Stimulated activated CD8-positive, alpha-beta memory T cell treated with anti-CD3 and anti-CD28 coated beads, Interleukin-7, amount 100 ng/mL, for 24 hours (primary cell): ENCODE measurements around the gene SLC17A1.
"Not testable (repeated sequence)": the region's sequence is repeated elsewhere in the genome, so short reads cannot be mapped to it uniquely, and the experiment has no call there.

Experiments
- DNase-seq: peaks from one replicate; pipeline ENCODE4 v3.0.0-alpha.2; 2020; ENCODE audit warnings: low read depth

Gene SLC17A1

DNA sequence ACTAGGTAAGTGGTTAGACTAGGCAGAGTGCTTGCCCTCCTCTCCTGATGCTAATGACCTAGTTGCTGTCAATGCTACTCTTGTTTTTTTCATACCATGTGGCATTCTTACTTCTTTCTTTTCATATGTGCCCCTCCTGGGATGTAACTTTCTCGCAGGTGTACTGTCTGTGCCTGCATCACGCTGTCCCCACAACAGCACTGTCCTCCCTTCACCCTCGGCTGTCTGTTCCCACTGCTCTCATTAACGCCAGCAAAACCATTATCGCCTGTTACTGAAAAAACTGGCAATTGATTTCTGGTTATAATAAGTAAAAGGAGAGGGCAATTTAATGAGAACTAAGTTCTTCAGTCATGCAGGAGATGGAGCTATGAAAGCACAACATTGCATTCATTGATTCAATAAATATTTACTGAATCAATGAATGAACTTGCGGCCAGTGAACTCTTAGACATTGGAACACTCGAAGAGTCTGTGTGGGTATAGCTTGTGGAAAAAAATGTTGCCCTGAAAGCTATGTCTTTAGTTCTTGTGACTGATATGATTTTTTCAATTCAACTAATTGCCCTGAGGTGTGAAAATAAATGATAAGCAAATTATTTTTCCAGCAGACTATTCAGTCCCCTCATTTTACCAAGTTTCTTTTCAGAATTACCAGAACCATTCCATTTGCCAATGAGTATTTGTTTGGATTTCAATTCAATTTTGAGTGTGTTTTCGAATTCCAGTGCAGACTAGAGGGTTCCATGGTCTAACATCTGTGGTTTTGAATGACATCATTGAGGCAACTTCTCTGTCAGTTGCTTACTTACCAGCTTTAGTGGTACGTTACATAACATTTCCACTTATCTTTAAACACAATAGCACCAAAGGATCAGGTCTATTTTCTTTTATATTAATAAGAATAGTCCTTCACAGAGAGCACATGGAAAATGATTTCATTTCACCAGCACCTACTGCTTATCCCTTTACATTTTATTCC lies 75.2 kb downstream of the SLC17A1 start:
- DNase-seq = no peak

DNA sequence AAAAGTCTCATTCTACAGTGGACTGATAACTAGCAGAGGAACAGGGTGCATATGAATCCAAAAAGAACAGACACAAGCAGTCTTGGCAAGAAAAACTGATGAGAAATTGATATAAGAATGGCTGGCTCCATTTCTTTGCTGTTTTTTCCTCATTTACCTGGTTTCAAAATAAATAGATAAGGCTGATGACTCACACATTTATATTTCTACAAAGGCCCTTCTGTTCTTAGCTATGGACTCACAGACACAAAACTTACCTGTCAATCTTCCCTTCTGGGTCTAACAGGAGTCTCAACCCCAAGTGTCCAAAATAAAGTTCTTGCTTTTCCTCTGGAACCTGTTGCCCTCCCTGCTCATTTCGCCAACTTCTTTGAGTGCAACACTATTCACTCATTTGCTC lies 76.4 kb downstream of the SLC17A1 start:
- DNase-seq = no peak

DNA sequence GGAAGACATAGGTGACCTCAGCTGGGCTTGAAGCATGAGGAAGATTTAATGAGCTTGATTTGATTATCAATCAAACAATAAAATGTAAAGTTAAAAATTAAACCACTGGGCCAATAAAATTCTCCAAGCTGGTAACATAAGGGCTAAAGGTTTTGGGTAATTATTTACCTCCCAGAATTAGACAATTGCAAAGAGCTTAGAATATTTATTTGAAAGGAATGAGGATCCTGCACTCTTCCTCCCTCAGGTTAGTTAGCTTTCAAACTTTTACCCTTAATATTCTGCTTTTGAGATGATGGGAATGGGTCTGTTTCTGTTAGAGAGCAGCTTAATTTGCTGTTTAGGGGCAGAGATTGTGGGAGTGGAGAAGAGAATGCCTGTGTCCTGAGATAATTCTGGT lies 77.3 kb downstream of the SLC17A1 start, which contains the start of gene SLC17A4:
TSS of gene SLC17A4 (plus strand) at position 208 of the 400 bp plus-strand sequence. CDS start 7,221 bp downstream, outside the sequence.
- DNase-seq = no peak

DNA sequence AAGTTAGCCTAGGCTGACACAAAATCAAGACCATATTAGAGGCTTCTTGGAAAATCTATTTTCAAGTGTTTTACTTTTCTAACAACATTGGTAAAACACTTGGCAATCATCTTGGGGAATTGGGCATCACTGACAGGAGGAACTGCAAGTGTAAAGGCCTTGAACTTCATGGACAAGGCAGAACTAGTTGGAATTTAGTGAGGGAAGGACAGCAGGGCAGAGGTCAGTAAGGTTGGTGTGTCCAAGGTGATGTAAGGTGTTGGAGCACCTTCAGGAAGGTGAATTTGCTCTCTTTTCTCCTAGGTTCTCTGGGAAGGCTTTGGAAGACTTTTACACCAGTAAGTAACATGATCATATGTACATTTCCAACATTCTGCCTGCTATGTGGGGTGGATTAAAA lies 78.8 kb downstream of the SLC17A1 start:
- no peak for DNase-seq

DNA sequence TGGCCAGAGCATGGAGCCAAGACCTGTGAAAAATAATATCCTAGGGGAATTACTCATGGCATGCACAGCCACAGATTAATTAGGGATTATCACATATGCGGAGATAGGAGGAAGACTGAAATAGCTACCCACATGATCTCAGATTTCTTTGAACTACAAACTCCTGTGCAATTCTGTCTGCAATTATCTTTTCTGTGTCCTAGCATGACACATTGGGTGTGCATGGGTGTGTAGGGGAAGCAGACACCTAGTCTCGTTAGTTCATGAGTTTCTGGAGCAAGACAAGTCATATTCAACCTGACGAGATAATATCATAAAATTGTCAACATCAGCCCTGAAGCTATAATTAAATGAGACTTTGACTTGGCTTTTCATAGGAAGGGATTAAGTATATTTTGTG lies 80.9 kb downstream of the SLC17A1 start:
- DNase-seq = no peak

DNA sequence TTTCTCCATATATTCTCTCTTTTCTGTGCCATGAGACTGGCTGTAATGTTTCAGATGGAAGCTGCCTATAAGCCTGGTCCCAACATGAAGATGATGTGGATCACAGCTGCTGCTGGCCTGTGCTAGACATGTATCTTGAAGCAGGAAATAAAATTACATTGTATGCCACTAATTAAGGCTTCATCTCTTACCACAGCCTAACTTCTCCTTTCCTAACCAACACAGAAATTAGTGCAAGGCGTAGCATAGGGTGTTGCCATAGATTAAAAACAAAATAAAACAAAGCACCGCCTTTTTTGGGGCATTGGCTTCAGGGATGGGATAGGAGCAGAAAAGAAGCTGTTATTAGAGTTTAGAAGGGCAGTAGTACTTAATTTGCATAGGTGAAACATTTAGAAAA lies 82.0 kb downstream of the SLC17A1 start:
- no peak for DNase-seq

DNA sequence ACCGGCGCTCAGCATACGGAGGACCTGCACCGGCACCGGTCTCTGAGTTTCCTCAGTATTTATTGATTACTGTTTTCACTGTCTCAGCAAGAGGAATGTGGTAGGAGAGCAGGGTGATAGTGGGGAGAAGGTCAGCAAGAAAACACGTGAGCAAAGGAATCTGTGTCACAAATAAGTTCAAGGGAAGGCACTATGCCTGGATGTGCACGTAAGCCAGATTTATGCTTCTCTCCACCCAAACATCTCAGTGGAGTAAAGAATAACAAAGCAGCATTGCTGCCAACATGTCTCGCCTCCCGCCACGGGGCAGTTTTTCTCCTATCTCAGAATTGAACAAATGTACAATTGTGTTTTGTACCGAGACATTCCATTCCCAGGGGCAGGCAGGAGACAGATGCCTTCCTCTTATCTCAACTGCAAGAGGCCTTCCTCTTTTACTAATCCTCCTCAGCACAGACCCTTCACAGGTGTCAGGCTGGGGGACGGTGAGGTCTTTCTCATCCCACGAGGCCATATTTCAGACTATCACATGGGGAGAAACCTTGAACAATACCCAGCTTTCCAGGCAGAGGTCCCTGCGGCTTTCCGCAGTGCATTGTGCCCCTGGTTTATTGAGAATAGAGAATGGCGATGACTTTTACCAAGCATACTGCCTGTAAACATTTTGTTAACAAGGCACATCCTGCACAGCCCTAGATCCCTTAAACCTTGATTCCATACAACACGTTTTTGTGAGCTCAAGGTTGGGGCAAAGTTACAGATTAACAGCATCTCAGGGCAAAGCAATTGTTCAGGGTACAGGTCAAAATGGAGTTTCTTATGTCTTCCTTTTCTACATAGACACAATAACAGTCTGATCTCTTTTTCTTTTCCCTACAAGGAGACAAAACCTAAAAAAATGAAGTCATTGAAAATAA lies 83.0 kb downstream of the SLC17A1 start:
- DNase-seq = not testable (repeated sequence)

DNA sequence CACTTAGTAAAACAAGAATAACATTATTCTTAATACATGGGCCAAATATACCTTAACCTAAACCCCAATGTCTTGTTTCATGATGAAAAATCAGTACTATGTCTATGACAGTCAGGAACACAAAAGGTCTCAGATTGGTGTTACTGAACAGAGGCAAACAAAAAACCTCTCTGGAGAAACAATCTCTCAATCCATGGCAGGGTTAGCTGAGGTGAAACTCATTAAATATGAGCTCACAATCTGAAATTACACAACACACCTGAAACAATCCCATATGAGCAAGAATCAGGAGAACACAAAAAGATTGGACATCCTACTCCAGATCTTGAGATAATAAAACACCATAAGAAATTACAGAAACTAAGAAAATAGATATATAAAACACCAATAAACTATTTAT lies 83.8 kb downstream of the SLC17A1 start:
- DNase-seq = no peak

DNA sequence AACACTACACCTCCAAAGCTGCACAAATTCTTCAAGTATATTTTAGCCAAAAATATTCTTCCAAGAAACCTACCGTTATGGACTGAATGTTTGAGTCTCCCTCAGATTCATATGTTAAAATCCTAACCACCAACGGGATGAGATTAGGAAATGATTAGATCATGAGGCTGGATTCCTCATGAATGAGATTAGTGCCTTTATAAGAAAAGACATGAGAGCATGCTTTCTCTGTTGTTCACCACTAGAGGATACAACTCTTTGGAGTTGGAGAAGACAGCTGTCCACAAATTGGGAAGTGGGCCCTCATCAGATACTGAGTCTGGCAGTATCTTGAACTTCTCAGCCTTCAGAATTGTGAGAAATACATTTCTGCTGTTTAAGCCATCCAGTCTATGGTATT lies 84.4 kb downstream of the SLC17A1 start:
- no peak for DNase-seq

DNA sequence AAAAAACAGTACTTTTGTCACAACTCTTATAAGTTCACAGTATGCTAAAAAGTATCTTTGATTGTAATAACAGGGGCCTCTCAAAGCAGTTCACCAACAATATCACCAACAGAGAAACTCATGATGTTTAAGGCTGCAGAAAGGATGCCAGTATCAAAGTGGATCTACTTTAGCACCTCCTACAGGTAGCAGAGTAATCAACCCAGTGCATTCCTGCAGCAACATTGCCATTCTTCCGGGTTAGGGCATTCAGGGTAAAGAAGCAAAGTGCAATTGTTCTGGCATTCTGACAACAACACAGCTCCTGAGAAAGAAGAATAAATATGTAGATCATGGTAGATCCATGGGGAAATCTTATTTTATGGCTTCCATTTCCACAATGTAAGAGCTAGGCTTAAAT lies 84.9 kb downstream of the SLC17A1 start:
- no peak for DNase-seq

DNA sequence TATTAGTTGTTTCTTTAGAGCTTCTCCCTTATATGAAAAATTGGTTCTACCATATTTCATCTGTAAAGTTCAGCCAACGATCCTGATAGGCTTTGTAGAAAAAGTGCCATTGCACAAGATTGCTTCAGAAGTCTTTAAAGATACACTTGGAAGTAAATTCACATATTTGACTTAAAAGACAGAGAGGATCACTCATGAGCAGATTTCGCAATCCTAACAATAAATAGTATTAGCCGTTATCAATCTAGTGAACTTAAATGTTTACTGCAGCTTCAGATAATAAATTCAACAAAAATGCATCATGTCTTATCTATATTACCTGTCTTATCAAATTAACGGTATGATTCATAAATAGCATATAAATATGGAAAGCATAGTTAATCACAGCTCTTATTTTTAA lies 86.0 kb downstream of the SLC17A1 start:
- no peak for DNase-seq

DNA sequence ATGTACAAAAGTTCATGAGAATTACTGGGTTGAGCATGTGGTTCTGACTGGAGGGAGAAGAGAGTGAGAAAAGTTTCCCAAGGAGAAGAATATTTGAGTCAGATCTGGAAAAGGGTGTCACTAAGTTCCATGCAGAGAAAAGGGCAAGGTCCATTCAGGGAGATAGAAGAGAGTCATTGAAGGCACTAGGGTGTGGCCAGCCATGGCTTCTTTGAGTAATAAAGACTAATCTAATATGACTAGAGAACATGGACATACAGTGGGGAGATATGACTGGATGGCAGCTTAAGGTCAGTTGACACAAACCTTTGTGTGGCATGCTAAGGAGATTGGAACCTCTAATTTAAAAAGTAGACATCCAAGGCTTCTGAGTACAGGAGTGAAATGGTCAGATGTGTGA lies 88.0 kb downstream of the SLC17A1 start:
- no peak for DNase-seq

DNA sequence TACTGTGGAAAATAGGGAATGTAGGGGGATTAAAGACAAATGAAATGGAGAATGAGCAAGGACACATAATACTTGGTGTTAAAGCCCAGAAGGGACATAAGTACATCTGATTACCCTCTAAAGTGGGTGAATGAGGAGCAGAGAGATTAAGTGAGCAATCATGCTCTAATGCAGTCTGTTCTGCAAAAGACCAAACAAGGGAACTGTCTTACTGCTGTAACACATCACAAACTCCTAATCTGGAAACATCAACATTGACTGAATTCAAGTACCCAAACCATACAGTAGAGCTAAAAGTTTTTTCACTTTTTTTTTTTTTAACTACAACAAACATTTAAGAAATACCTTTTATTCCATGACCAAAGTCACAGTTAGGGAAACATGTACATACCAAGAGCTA lies 96.6 kb downstream of the SLC17A1 start:
- DNase-seq = no peak
